Measurements from ENCODE around the gene SMTNL1. TPM values are rescaled to one million over a fixed set of nuclear protein-coding genes. Genes with fewer than 3 reads are reported as not detected.

Gene SMTNL1
- total and polyA plus RNA-seq, 9 of the 15 experiments (the other 6 are each of a cell fraction or from before 2014, with no cell fraction given) = not detected

DNA sequence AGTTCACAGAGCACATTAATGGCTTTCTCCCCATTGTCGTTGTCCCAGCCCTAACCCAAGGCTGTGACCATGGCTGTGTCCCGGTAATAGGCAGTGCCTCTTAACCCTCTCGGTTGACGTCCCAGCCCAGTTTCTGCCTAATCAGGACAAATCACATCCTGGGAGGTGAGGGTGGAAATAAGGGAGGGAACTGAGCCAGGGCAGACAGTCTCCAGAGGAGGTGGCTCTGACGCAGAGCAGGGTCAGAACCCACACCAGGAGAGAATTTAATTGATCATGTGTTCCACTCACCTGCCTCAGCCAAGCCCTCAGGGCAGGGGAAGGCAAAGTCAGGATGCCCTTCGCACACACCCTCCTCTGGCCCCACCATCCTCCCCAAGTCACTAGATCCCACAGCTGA is 38.9 kb upstream of the SMTNL1 start:
- DNase-seq (ENCODE audit: extremely low read depth in 1 of 4, low spot score in 3 of 4) (no peak), ATAC-seq (no peak), FAIRE-seq (no peak)
- no peaks in the 10 kb centered on the region for H3K9me3 ChIP-seq (replicated peaks; ENCODE audit: control insufficient read depth, insufficient read depth, low read depth, low read length)
- peaks cover 23 to 26% of the 10 kb centered on the region in 2 experiments for H3K4me1 ChIP-seq (replicated peaks in 1 of 2; ENCODE audit: control insufficient read depth in 2 of 2, insufficient read depth in 2 of 2, low read length in 2 of 2)
- H3K9me1 ChIP-seq (ENCODE audit: control insufficient read depth, insufficient read depth, low read length) = no peaks in the 10 kb centered on the region
- peaks cover 80% of the 10 kb centered on the region for H3K36me3 ChIP-seq (ENCODE audit: control insufficient read depth, insufficient read depth, low read length)
- no peak overlapping the region for H2AFZ ChIP-seq (ENCODE audit: low read depth, low read length)
- WGBS (ENCODE audit: insufficient coverage, low coverage, missing lambda C conversion rate) = 81% methylated on average over 6 of the region's 6 CpGs
- ChIA-PET POLR2A (interaction anchor here (0.6 to 1.2 kb wide), 2 partner anchors 14 to 17 kb away, joined by 3 to 6 read pairs; no protein-coding TSS in a partner anchor), CTCF (ENCODE audit: low intra/inter-chr PET ratio) (interaction anchor here (0.6 kb wide), 1 partner anchor 197 kb away, joined by 3 read pairs; no protein-coding TSS in a partner anchor)
- intact Hi-C loops (cut with micrococcal nuclease) (no loop called here), in situ Hi-C loops (cut with MboI) (no loop called here)
- BruUV-seq (replicated peaks) = no TSS peak
- H3K27me3 ChIP-seq (ENCODE audit: control insufficient read depth in 2 of 2, insufficient read depth in 2 of 2, low read length in 2 of 2) = no peaks in the 10 kb centered on the region
- peaks cover 27% of the 10 kb centered on the region for H4K20me1 ChIP-seq (replicated peaks; ENCODE audit: control insufficient read depth, insufficient read depth, low read length)
- H3K4me3 ChIP-seq = no peak overlapping the region
- peak overlapping the region in 1 of 2 experiments; percentile 47; a peak in 1 of 4 replicates for H3K9ac ChIP-seq (ENCODE audit: insufficient read depth in 1 of 2, low read depth in 2 of 2, low read length in 2 of 2)
- TF ChIP-seq HOXB6 (CRISPR knock-in tag; IDR thresholded peaks at IDR 0.05; ENCODE audit: borderline replicate concordance) (no peak), RBM22 (IDR thresholded peaks at IDR 0.05; ENCODE audit: low read depth, low read length, poor library complexity, severe bottlenecking) (no peak), HDAC6 (IDR thresholded peaks at IDR 0.05; ENCODE audit: low read depth, low read length) (no peak), ZSCAN29 (IDR thresholded peaks at IDR 0.05) (no peak), KAT2B (IDR thresholded peaks at IDR 0.05; ENCODE audit: low read depth, low read length) (no peak), POLR2H (tag; IDR thresholded peaks at IDR 0.05; ENCODE audit: low read depth) (no peak), ELF1 (tag; IDR thresholded peaks at IDR 0.05) (no peak), ZNF133 (CRISPR knock-in tag; IDR thresholded peaks at IDR 0.05) (no peak), ZFP36 (IDR thresholded peaks at IDR 0.05; ENCODE audit: low read depth, low read length, partially characterized antibody) (no peak)
- TF ChIP-seq, protein P1, sequence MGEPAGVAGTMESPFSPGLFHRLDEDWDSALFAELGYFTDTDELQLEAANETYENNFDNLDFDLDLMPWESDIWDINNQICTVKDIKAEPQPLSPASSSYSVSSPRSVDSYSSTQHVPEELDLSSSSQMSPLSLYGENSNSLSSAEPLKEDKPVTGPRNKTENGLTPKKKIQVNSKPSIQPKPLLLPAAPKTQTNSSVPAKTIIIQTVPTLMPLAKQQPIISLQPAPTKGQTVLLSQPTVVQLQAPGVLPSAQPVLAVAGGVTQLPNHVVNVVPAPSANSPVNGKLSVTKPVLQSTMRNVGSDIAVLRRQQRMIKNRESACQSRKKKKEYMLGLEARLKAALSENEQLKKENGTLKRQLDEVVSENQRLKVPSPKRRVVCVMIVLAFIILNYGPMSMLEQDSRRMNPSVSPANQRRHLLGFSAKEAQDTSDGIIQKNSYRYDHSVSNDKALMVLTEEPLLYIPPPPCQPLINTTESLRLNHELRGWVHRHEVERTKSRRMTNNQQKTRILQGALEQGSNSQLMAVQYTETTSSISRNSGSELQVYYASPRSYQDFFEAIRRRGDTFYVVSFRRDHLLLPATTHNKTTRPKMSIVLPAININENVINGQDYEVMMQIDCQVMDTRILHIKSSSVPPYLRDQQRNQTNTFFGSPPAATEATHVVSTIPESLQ (CRISPR knock-in tag; IDR thresholded peaks at IDR 0.05) = no peak
- H3K27ac ChIP-seq (ENCODE audit: extremely low read depth, low read depth, low read length) = no peak overlapping the region
- 0 out of 3 replicates have a peak, but pooled peaks cover 3% of the 10 kb centered on the region for H3K79me2 ChIP-seq (ENCODE audit: control insufficient read depth, insufficient read depth, low read length)
- H3K4me2 ChIP-seq (ENCODE audit: insufficient read depth, low read length) = no peak overlapping the region

Measured in K562 (cell line).